SK-N-SH (cell line): ENCODE results near the gene INF2. TPM values are rescaled to one million over a fixed set of nuclear protein-coding genes. Genes with fewer than 3 reads are reported as not detected.

Experiments
- CTCF ChIA-PET: fragments of 300-600, 350-600 bp; formaldehyde crosslinking; extraction: SDS; loops from one replicate; lab custom pipeline; 2021; lab: Yijun Ruan, JAX
- POLR2A ChIA-PET: fragments of 350-600 bp; sonication (Branson Sonifier 250); formaldehyde crosslinking; extraction: SDS; loops from one replicate; lab custom pipeline; 2020; ENCODE audit warnings: antibody characterized with exemption, inconsistent platforms; lab: Yijun Ruan, JAX
- DNase-seq: peaks from one replicate; pipeline ENCODE4 v3.0.0; 2012
- H2AFZ ChIP-seq: fragments of 200-600 bp; sonication (generic); 2 replicates; pipeline ENCODE4 v1.8.1; 2016; ENCODE audit warnings: antibody characterized with exemption, mild to moderate bottlenecking, low read depth
- H3F3A ChIP-seq: fragments of 200-600 bp; sonication (generic); replicated peaks from 2 replicates; pipeline ENCODE3; 2016; ENCODE audit warnings: antibody characterized with exemption, mild to moderate bottlenecking; ENCODE audit not compliant: insufficient read depth
- H3K27ac ChIP-seq, 2 experiments: fragments of 200-500 bp in 1 of 2; fragments of 200-600 bp in 1 of 2; sonication (Bioruptor generic) in 1 of 2; sonication (generic), shearing (Covaris generic) in 1 of 2; 2 replicates each; pipeline versions ENCODE4 v1.5.1 to v1.6.1; 2014 to 2016; ENCODE audit warnings: low read depth in 2 of 2, inconsistent platforms in 1 of 2, low read length in 1 of 2, mild to moderate bottlenecking in 1 of 2, mixed read lengths in 1 of 2
- H3K27me3 ChIP-seq: fragments of 200-600 bp; sonication (generic), shearing (Covaris generic); 2 replicates; pipeline ENCODE4 v1.6.1; 2016; ENCODE audit warnings: mixed run types; ENCODE audit not compliant: insufficient read depth
- H3K36me3 ChIP-seq, 2 experiments: fragments of 200-500 bp in 1 of 2; fragments of 200-600 bp in 1 of 2; sonication (Bioruptor generic) in 1 of 2; sonication (generic) in 1 of 2; replicated peaks in 1 of 2; 2 replicates each; pipeline versions ENCODE3 to v1.5.1; 2014 to 2016; ENCODE audit warnings: low read length in 1 of 2, mild to moderate bottlenecking in 1 of 2; ENCODE audit not compliant: insufficient read depth in 2 of 2, control insufficient read depth in 1 of 2
- H3K4me1 ChIP-seq, 2 experiments: fragments of 200-500 bp in 1 of 2; fragments of 200-600 bp in 1 of 2; sonication (Bioruptor generic) in 1 of 2; sonication (generic), shearing (Covaris generic) in 1 of 2; 2 replicates each; pipeline versions ENCODE4 v1.5.1 to v1.6.1; 2014 to 2016; ENCODE audit warnings: low read depth in 1 of 2, low read length in 1 of 2, mixed run types in 1 of 2; ENCODE audit not compliant: insufficient read depth in 2 of 2, control insufficient read depth in 1 of 2
- H3K4me2 ChIP-seq: fragments of 200-600 bp; sonication (generic), shearing (Covaris generic); 2 replicates; pipeline ENCODE4 v1.6.1; 2017; ENCODE audit warnings: mixed run types
- H3K4me3 ChIP-seq, 2 experiments: fragments of 200-500 bp in 1 of 2; fragments of 200-600 bp in 1 of 2; sonication (Bioruptor generic) in 1 of 2; sonication (generic), shearing (Covaris generic) in 1 of 2; 2 replicates each; pipeline versions ENCODE4 v1.5.1 to v1.8.1; 2014 to 2016; ENCODE audit warnings: low read depth in 2 of 2, inconsistent platforms in 1 of 2, low read length in 1 of 2, mild to moderate bottlenecking in 1 of 2, mixed read lengths in 1 of 2, moderate library complexity in 1 of 2
- H3K79me2 ChIP-seq: fragments of 200-600 bp; sonication (generic); 2 replicates; pipeline ENCODE4 v1.8.1; 2017; ENCODE audit warnings: mild to moderate bottlenecking; ENCODE audit not compliant: insufficient read depth
- H3K9ac ChIP-seq: fragments of 200-600 bp; sonication (generic); 2 replicates; pipeline ENCODE4 v1.6.1; 2017; ENCODE audit warnings: mixed run types
- H3K9me2 ChIP-seq: fragments of 200-600 bp; sonication (generic); 2 replicates; pipeline ENCODE4 v1.6.1; 2017; ENCODE audit warnings: mixed run types
- H3K9me3 ChIP-seq: fragments of 200-600 bp; sonication (generic); 2 replicates; pipeline ENCODE4 v1.6.1; 2017; ENCODE audit warnings: mixed run types, mild to moderate bottlenecking, moderate library complexity
- H4K20me1 ChIP-seq: fragments of 200-600 bp; sonication (generic); 2 replicates; pipeline ENCODE4 v1.6.1; 2017; ENCODE audit warnings: mild to moderate bottlenecking, mixed run types; ENCODE audit not compliant: insufficient read depth
- CHD2 ChIP-seq: fragments of 150-350 bp; IDR thresholded peaks from 2 replicates; pipeline ENCODE4 v1.6.1; 2018; ENCODE audit warnings: low read length; ENCODE audit not compliant: partially characterized antibody
- CTCF ChIP-seq: fragments of 200-600 bp; sonication (generic); IDR thresholded peaks from 2 replicates; pipeline ENCODE4 v1.6.1; 2017; ENCODE audit warnings: antibody characterized with exemption, mild to moderate bottlenecking, moderate library complexity
- EP300 ChIP-seq, 2 experiments: IDR thresholded peaks; 2 replicates each; pipeline versions ENCODE4 v1.4.0 to v1.6.1; 2012; ENCODE audit warnings: borderline replicate concordance in 1 of 2, low read depth in 1 of 2, low read length in 1 of 2
- EZH2phosphoT487 ChIP-seq: fragments of 200-600 bp; sonication (generic); IDR thresholded peaks from 2 replicates; pipeline ENCODE4 v1.6.1; 2017; ENCODE audit warnings: low read depth, mixed run types, mild to moderate bottlenecking, antibody characterized with exemption, moderate library complexity, borderline replicate concordance
- FOXJ3 ChIP-seq: sonication (generic); formaldehyde crosslinking; IDR thresholded peaks from 2 replicates; pipeline ENCODE4 v1.5.1; 2020; ENCODE audit warnings: mild to moderate bottlenecking, missing genetic modification reagents
- GABPA ChIP-seq: IDR thresholded peaks from 2 replicates; pipeline ENCODE4 v1.4.0; 2012; ENCODE audit warnings: low read depth, mild to moderate bottlenecking
- GATA2 ChIP-seq: sonication (generic); formaldehyde crosslinking; IDR thresholded peaks from 2 replicates; pipeline ENCODE4 v1.5.0; 2020; ENCODE audit warnings: mild to moderate bottlenecking, missing genetic modification reagents
- MEF2A ChIP-seq: IDR thresholded peaks from 2 replicates; pipeline ENCODE4 v1.4.0; 2012; ENCODE audit warnings: low read depth, borderline replicate concordance
- NFIC ChIP-seq: IDR thresholded peaks from 2 replicates; pipeline ENCODE4 v1.4.0; 2012; ENCODE audit warnings: borderline replicate concordance
- NRF1 ChIP-seq: IDR thresholded peaks from 2 replicates; pipeline ENCODE4 v1.6.1; 2012; ENCODE audit warnings: low read depth, mild to moderate bottlenecking, low read length
- POLR2AphosphoS5 ChIP-seq: IDR thresholded peaks from 2 replicates; pipeline ENCODE4 v1.6.1; 2012; ENCODE audit warnings: low read depth, low read length
- RAD21 ChIP-seq: IDR thresholded peaks from 2 replicates; pipeline ENCODE4 v1.6.1; 2012; ENCODE audit warnings: mild to moderate bottlenecking, low read length
- RCOR1 ChIP-seq: fragments of 150-350 bp; IDR thresholded peaks from 2 replicates; pipeline ENCODE4 v1.6.1; 2017; ENCODE audit warnings: antibody characterized with exemption, low read length
- RFX5 ChIP-seq: IDR thresholded peaks from 2 replicates; pipeline ENCODE4 v1.6.1; 2012; ENCODE audit warnings: mild to moderate bottlenecking, improper control_type of control experiment, low read length
- RXRA ChIP-seq: IDR thresholded peaks from 2 replicates; pipeline ENCODE4 v1.4.0; 2012; ENCODE audit warnings: low read depth, mild to moderate bottlenecking, borderline replicate concordance
- SIN3A ChIP-seq: IDR thresholded peaks from 2 replicates; pipeline ENCODE4 v1.6.1; 2012; ENCODE audit warnings: low read depth, mild to moderate bottlenecking, low read length, moderate library complexity, borderline replicate concordance
- SMC3 ChIP-seq: IDR thresholded peaks from 2 replicates; pipeline ENCODE4 v1.6.1; 2012; ENCODE audit warnings: low read depth, low read length, improper control_type of control experiment
- TAF1 ChIP-seq: IDR thresholded peaks from 2 replicates; pipeline ENCODE4 v1.6.1; 2012; ENCODE audit warnings: low read depth, mild to moderate bottlenecking, low read length, moderate library complexity, borderline replicate concordance
- TCF12 ChIP-seq: IDR thresholded peaks from 2 replicates; pipeline ENCODE4 v1.4.0; 2012
- WGBS: methylation state at CpG from one replicate; pipeline ENCODE4 v1.1.6; 2017; ENCODE audit warnings: low lambda C conversion rate; 5-methylcytosine and 5-hydroxymethylcytosine counted together
- polyA plus RNA-seq, 3 experiments: library from polyadenylated mRNA; depleted of rRNA; stranded (reverse); fragments of >200 nt; gene quantifications; 2 replicates each; pipeline ENCODE4 v1.2.3, GENCODE V29; 2012
- TF ChIP-seq, protein P1 (sequence below): IDR thresholded peaks from 2 replicates; pipeline ENCODE4; 2012
- TF ChIP-seq, protein P2 (sequence below): IDR thresholded peaks from 2 replicates; pipeline ENCODE4 v1.4.0; 2012; ENCODE audit warnings: low read depth
- TF ChIP-seq, protein P3 (sequence below): fragments of 150-350 bp; IDR thresholded peaks from 2 replicates; pipeline ENCODE4 v1.6.1; 2016; ENCODE audit warnings: mild to moderate bottlenecking, low read depth, low read length
- TF ChIP-seq, protein P4 (sequence below): IDR thresholded peaks from 2 replicates; pipeline ENCODE4 v1.4.0; 2012; ENCODE audit warnings: low read depth, borderline replicate concordance

The INF2 gene
- polyA plus RNA-seq, 1 of the 3 experiments (the other 2 are of a cell fraction), result 32.5 TPM

DNA sequence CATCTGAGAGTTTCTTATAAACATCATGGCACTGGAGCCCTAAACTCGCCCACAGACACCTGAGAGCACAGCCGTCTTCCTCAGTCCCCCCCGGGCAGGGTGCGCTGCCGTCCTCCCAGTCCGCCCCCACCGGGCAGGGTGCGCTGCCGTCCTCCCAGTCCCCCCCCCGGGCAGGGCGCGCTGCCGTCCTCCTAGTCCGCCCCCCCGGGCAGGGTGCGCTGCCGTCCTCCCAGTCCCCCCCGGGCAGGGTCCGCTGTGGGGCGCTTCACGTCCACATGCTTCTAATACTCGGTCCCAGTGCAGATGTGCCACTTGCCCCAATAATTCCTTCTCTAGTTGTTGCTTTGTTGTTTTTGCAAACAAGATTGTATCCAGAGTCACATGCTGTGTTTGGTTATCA lies 27.7 kb downstream of the INF2 start:
- Histone ChIP-seq H3K4me2 (no peak overlapping the region), H3K9me2 (no peaks in the 10 kb centered on the region), H3F3A (no peaks in the 10 kb centered on the region), H2AFZ (no peak overlapping the region), H3K9me3 (no peaks in the 10 kb centered on the region), H3K27me3 (no peaks in the 10 kb centered on the region), H3K4me3 (no peak overlapping the region), H3K79me2 (no peaks in the 10 kb centered on the region), H4K20me1 (peaks cover 5% of the 10 kb centered on the region; the same call in 1 of the 2 replicates), H3K4me1 (peaks cover 0 to 13% of the 10 kb centered on the region in 2 experiments; a peak in 2 of 4 replicates), H3K27ac (no peak overlapping the region), H3K9ac (no peak overlapping the region), H3K36me3 (peaks cover 4 to 41% of the 10 kb centered on the region in 2 experiments)
- POLR2A ChIA-PET, result no interaction called here
- CTCF ChIA-PET, result interaction anchor here (1.5 to 2.3 kb wide), 2 partner anchors 9 to 153 kb away, joined by 3 to 16 read pairs; no protein-coding TSS in a partner anchor
- no peak for DNase-seq
- TF ChIP-seq SMC3, result no peak
- TF ChIP-seq, protein P1, sequence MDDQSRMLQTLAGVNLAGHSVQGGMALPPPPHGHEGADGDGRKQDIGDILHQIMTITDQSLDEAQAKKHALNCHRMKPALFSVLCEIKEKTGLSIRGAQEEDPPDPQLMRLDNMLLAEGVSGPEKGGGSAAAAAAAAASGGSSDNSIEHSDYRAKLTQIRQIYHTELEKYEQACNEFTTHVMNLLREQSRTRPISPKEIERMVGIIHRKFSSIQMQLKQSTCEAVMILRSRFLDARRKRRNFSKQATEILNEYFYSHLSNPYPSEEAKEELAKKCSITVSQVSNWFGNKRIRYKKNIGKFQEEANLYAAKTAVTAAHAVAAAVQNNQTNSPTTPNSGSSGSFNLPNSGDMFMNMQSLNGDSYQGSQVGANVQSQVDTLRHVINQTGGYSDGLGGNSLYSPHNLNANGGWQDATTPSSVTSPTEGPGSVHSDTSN, result no peak
- TF ChIP-seq POLR2AphosphoS5, result no peak
- no peak for TF ChIP-seq CHD2
- no peak for TF ChIP-seq EP300 (IDR thresholded peaks at IDR 0.05; ENCODE audit: borderline replicate concordance in 1 of 2, low read depth in 1 of 2, low read length in 1 of 2)
- no peak for TF ChIP-seq EZH2phosphoT487
- no peak for TF ChIP-seq MEF2A
- no peak for TF ChIP-seq FOXJ3 (CRISPR knock-in tag)
- no peak for TF ChIP-seq RFX5
- TF ChIP-seq CTCF, result no peak
- TF ChIP-seq GATA2 (CRISPR knock-in tag), result no peak
- TF ChIP-seq RXRA, result no peak
- WGBS, result 90% methylated on average over 22 of the region's 22 CpGs

GRCh38 chr14:104717646-104718045 lies 28.2 kb downstream of the INF2 start:
- 88% methylated on average over 19 of the region's 20 CpGs for WGBS
- DNase-seq, result no peak
- H2AFZ ChIP-seq, result no peak overlapping the region
- H3F3A ChIP-seq, result no peaks in the 10 kb centered on the region
- H3K79me2 ChIP-seq, result no peaks in the 10 kb centered on the region
- peaks cover 10% of the 10 kb centered on the region; the same call in 1 of the 2 replicates for H4K20me1 ChIP-seq
- no peak overlapping the region for H3K9ac ChIP-seq
- no peak overlapping the region for H3K4me2 ChIP-seq
- TF ChIP-seq NRF1, result no peak
- no peak for TF ChIP-seq TAF1
- TF ChIP-seq NFIC, result no peak
- TF ChIP-seq SIN3A, result no peak
- no peak for TF ChIP-seq MEF2A
- no peak for TF ChIP-seq RCOR1
- TF ChIP-seq, protein P2, sequence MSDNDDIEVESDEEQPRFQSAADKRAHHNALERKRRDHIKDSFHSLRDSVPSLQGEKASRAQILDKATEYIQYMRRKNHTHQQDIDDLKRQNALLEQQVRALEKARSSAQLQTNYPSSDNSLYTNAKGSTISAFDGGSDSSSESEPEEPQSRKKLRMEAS, result no peak
- TF ChIP-seq RAD21, result no peak
- no peak for TF ChIP-seq TCF12
- no peak for TF ChIP-seq RXRA
- TF ChIP-seq, protein P3, sequence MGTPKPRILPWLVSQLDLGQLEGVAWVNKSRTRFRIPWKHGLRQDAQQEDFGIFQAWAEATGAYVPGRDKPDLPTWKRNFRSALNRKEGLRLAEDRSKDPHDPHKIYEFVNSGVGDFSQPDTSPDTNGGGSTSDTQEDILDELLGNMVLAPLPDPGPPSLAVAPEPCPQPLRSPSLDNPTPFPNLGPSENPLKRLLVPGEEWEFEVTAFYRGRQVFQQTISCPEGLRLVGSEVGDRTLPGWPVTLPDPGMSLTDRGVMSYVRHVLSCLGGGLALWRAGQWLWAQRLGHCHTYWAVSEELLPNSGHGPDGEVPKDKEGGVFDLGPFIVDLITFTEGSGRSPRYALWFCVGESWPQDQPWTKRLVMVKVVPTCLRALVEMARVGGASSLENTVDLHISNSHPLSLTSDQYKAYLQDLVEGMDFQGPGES, result no peak
- TF ChIP-seq, protein P4, sequence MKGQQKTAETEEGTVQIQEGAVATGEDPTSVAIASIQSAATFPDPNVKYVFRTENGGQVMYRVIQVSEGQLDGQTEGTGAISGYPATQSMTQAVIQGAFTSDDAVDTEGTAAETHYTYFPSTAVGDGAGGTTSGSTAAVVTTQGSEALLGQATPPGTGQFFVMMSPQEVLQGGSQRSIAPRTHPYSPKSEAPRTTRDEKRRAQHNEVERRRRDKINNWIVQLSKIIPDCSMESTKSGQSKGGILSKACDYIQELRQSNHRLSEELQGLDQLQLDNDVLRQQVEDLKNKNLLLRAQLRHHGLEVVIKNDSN, result no peak
- no peak for TF ChIP-seq EZH2phosphoT487
- no peak for TF ChIP-seq GABPA
- no peaks in the 10 kb centered on the region for H3K9me2 ChIP-seq
- H3K4me3 ChIP-seq, result no peak overlapping the region
- H3K27me3 ChIP-seq, result no peaks in the 10 kb centered on the region
- CTCF ChIA-PET, result interaction anchor here (2.3 kb wide), 1 partner anchor 9 kb away, joined by 16 read pairs; no protein-coding TSS in a partner anchor
- peaks cover 0 to 13% of the 10 kb centered on the region in 2 experiments; a peak in 2 of 4 replicates for H3K4me1 ChIP-seq
- POLR2A ChIA-PET, result no interaction called here
- no peak overlapping the region for H3K27ac ChIP-seq
- peaks cover 4 to 36% of the 10 kb centered on the region in 2 experiments for H3K36me3 ChIP-seq
- no peaks in the 10 kb centered on the region for H3K9me3 ChIP-seq
